ENCODE data around the gene CIC.
"Not testable (repeated sequence)": the region's sequence is repeated elsewhere in the genome, so short reads cannot be mapped to it uniquely, and the experiment has no call there.

The CIC gene

DNA sequence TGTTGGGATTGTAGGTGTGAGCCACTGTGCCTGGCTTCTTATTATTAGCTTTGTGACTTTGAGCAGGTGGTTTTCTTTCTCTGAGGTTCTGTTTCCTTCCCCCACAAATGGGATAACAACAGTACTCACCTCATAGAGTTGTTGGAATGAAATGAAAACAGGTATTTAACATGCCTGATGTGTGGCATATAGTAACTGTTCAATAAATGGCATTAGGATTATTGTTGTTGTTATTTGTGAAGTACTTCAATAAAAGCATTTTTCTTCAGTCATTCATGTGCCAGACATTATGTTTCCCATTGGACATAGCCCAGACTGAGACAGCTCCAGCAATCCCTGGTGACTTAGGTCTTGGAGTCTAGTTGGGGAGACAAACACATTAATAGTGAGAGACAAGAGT is 57.9 kb downstream of the CIC start:
- DNase-seq (ENCODE audit: low read depth, low spot score) = no peak
- Histone ChIP-seq H3K36me3 (ENCODE audit: control insufficient read depth, insufficient read depth, low read length) (no peaks in the 10 kb centered on the region), H3K9me3 (ENCODE audit: control insufficient read depth, insufficient read depth, low read length) (no peaks in the 10 kb centered on the region), H3K4me3 (ENCODE audit: low read length) (no peak overlapping the region), H3K27me3 (ENCODE audit: control insufficient read depth, insufficient read depth, low read length) (no peaks in the 10 kb centered on the region), H3K4me1 (ENCODE audit: control insufficient read depth, insufficient read depth, low read length) (no peaks in the 10 kb centered on the region), H3K27ac (ENCODE audit: low read length) (no peak overlapping the region)

DNA sequence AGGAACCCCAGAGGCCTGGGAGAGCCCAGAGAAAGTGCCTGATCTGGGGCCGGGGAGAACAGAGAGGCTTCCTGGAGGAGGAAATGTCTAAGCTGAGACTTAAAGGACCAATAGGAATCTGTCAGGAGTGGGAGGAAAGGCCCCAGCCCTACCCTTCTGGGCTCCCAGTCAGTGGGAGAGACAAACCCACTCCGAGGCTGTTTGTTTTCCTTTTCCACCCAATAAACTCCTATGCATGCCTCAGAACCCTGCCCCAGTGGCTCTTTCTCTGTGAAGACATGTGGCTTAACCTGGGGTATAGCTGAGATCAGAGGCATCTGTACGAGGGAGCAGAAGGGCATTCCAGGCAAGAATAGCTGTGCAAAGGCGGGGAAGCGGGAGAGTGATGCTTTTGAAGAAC is 58.3 kb downstream of the CIC start:
- Histone ChIP-seq H3K4me1 (ENCODE audit: control insufficient read depth, insufficient read depth, low read length) (no peaks in the 10 kb centered on the region), H3K36me3 (ENCODE audit: control insufficient read depth, insufficient read depth, low read length) (no peaks in the 10 kb centered on the region), H3K27me3 (ENCODE audit: control insufficient read depth, insufficient read depth, low read length) (no peaks in the 10 kb centered on the region), H3K27ac (ENCODE audit: low read length) (no peak overlapping the region), H3K9me3 (ENCODE audit: control insufficient read depth, insufficient read depth, low read length) (no peaks in the 10 kb centered on the region), H3K4me3 (ENCODE audit: low read length) (no peak overlapping the region)
- DNase-seq (ENCODE audit: low read depth, low spot score) = no peak
- no CpG with 5 or more reads among the region's 5 CpGs for WGBS (ENCODE audit: insufficient coverage, insufficient read length)

DNA sequence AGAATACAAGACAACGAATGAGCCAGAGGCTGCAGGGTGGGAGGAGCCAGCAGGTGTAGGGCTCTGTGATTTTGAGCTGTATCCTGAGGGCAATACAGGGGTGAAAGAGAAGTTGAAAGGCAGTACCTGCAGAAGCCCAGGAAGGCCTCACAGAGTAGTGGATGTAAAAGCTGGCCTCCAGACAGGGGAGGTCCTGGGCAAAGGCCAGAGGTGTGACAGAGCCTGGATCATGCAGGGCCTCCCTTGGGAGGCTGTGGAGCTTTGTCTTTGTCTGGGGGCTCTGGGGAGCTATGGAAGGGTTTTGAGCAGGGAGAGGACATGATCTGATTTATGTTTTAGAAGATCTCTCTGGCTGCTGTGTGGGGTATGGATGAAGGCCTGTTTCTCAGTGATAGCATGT is 59.1 kb downstream of the CIC start:
- Histone ChIP-seq H3K27me3 (ENCODE audit: control insufficient read depth, insufficient read depth, low read length) (no peaks in the 10 kb centered on the region), H3K4me3 (ENCODE audit: low read length) (no peak overlapping the region), H3K27ac (ENCODE audit: low read length) (no peak overlapping the region), H3K36me3 (ENCODE audit: control insufficient read depth, insufficient read depth, low read length) (no peaks in the 10 kb centered on the region), H3K4me1 (ENCODE audit: control insufficient read depth, insufficient read depth, low read length) (no peaks in the 10 kb centered on the region), H3K9me3 (ENCODE audit: control insufficient read depth, insufficient read depth, low read length) (no peaks in the 10 kb centered on the region)
- DNase-seq (ENCODE audit: low read depth, low spot score) = no peak
- WGBS (ENCODE audit: insufficient coverage, insufficient read length) = no CpG with 5 or more reads among the region's 1 CpG

DNA sequence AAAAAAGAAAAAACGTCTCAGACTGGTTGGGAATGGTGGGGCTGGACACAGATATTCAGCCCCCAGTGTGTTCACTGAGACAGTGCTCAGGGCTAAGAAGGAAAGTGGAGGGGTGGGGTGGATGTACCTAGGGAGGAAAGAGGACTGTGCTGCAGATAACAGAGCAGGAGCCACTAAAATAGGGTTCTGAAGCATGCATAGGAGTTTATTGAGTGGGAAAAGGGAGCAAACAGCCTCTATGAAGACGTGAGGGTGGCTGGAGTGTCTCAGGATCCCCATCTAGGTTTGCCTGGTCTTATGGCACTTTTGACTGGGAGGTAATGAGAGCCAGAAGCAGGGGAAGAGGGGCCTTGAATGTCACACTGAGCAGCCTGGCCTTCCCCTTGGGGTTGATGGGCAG is 59.8 kb downstream of the CIC start:
- DNase-seq (ENCODE audit: low read depth, low spot score) = no peak
- H3K9me3 ChIP-seq (ENCODE audit: control insufficient read depth, insufficient read depth, low read length) = no peaks in the 10 kb centered on the region
- no peak overlapping the region for H3K27ac ChIP-seq (ENCODE audit: low read length)
- H3K27me3 ChIP-seq (ENCODE audit: control insufficient read depth, insufficient read depth, low read length) = no peaks in the 10 kb centered on the region
- WGBS (ENCODE audit: insufficient coverage, insufficient read length) = no CpG with 5 or more reads among the region's 2 CpGs
- no peaks in the 10 kb centered on the region for H3K4me1 ChIP-seq (ENCODE audit: control insufficient read depth, insufficient read depth, low read length)
- H3K36me3 ChIP-seq (ENCODE audit: control insufficient read depth, insufficient read depth, low read length) = no peaks in the 10 kb centered on the region
- no peak overlapping the region for H3K4me3 ChIP-seq (ENCODE audit: low read length)

DNA sequence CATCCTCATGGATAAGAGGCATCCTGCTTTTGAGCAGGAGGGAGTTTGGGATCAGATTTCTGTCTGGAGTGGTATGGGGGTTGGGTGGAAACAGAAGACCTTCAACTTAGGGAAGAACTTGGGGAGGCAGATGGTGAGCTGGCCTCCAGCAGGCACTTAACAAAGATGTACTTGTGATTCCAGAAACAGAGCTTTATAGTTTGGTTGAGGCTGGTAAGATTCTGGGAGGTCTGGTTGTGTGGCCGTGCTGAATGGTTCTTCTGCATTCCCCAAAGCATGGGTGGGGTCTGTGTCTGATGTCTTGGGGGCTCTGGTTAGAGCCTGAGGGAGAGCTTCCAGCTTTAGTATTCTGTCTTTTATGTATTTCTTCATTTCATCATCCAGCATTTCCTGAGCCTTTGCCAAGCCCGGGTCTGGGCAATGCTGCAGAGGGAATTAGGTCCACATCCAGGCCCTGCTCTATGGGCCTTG is 61.2 kb downstream of the CIC start:
- Histone ChIP-seq H3K9me3 (ENCODE audit: control insufficient read depth, insufficient read depth, low read length) (no peaks in the 10 kb centered on the region), H3K4me1 (ENCODE audit: control insufficient read depth, insufficient read depth, low read length) (no peaks in the 10 kb centered on the region), H3K4me3 (ENCODE audit: low read length) (no peak overlapping the region), H3K36me3 (ENCODE audit: control insufficient read depth, insufficient read depth, low read length) (no peaks in the 10 kb centered on the region), H3K27ac (ENCODE audit: low read length) (no peak overlapping the region), H3K27me3 (ENCODE audit: control insufficient read depth, insufficient read depth, low read length) (no peaks in the 10 kb centered on the region)
- no CpG with 5 or more reads among the region's 2 CpGs for WGBS (ENCODE audit: insufficient coverage, insufficient read length)
- DNase-seq (ENCODE audit: low read depth, low spot score) = no peak

DNA sequence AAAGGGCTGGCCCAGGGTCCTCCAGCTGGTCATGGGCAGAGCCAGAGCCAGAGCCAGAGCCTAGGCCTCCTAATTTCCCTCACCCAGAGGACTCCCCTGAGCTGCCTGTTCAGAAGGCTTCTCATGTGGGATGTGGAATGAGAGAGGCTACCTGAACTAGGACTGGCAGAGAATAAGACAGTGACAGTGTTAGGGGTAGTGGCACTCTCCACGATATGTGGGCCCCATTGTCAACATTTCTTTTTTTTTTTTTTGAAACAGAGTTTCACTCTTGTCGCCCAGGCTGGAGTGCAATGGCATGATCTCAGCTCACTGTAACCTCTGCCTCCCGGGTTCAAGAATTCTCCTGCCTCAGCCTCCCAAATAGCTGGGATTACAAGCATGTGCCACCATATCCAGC is 62.3 kb downstream of the CIC start:
- H3K4me3 ChIP-seq (ENCODE audit: low read length); H3K9me3 ChIP-seq (ENCODE audit: control insufficient read depth, insufficient read depth, low read length); H3K27ac ChIP-seq (ENCODE audit: low read length); H3K36me3 ChIP-seq (ENCODE audit: control insufficient read depth, insufficient read depth, low read length); DNase-seq (ENCODE audit: low read depth, low spot score); H3K27me3 ChIP-seq (ENCODE audit: control insufficient read depth, insufficient read depth, low read length); H3K4me1 ChIP-seq (ENCODE audit: control insufficient read depth, insufficient read depth, low read length): not testable (repeated sequence)
- WGBS (ENCODE audit: insufficient coverage, insufficient read length) = no CpG with 5 or more reads among the region's 3 CpGs

DNA sequence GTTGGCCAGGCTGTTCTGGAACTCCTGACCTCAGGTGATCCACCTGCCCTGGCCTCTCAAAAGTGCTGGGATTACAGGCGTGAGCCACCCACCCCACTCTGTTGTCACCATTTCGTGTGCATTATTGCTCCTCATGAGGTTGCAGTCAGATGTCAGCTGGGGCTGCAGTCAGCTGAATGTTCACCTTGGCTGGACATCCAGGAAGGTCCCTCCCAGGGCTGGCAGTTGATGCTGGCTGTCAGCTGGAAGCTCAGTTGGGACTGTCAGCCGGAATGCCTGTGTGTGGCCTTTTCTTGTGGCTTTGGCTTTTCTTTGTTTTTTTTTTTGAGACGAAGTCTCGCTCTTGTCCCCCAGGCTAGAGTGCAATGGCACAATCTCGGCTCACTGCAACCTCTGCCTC is 63.0 kb downstream of the CIC start:
- no peak overlapping the region for H3K4me3 ChIP-seq (ENCODE audit: low read length)
- no peaks in the 10 kb centered on the region for H3K9me3 ChIP-seq (ENCODE audit: control insufficient read depth, insufficient read depth, low read length)
- no peak for DNase-seq (ENCODE audit: low read depth, low spot score)
- H3K27ac ChIP-seq (ENCODE audit: low read length) = no peak overlapping the region
- WGBS (ENCODE audit: insufficient coverage, insufficient read length) = no CpG with 5 or more reads among the region's 6 CpGs
- no peaks in the 10 kb centered on the region for H3K4me1 ChIP-seq (ENCODE audit: control insufficient read depth, insufficient read depth, low read length)
- no peaks in the 10 kb centered on the region for H3K36me3 ChIP-seq (ENCODE audit: control insufficient read depth, insufficient read depth, low read length)
- H3K27me3 ChIP-seq (ENCODE audit: control insufficient read depth, insufficient read depth, low read length) = no peaks in the 10 kb centered on the region

DNA sequence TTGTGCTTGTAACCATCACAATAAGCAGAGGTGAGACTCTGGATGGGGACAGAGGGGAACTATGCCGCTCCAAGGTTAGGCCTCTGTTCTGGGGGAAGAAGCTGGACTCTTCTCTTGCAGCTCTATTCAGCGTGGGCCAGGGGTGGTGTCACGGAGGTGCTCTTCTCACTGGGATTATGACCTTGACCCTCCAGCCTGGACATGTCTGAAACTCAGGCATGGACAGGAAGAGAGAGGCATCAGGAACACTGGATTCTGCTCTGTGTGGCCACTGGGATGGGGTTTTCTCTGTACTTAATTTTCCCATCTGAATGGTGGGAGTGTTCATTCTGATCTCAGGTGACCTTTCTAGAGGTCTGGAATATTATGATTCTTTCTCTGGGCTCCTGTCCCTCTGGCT is 64.0 kb downstream of the CIC start:
- no peak for DNase-seq (ENCODE audit: low read depth, low spot score)
- Histone ChIP-seq H3K36me3 (ENCODE audit: control insufficient read depth, insufficient read depth, low read length) (no peaks in the 10 kb centered on the region), H3K27ac (ENCODE audit: low read length) (no peak overlapping the region), H3K4me1 (ENCODE audit: control insufficient read depth, insufficient read depth, low read length) (no peaks in the 10 kb centered on the region), H3K9me3 (ENCODE audit: control insufficient read depth, insufficient read depth, low read length) (no peaks in the 10 kb centered on the region), H3K4me3 (ENCODE audit: low read length) (no peak overlapping the region), H3K27me3 (ENCODE audit: control insufficient read depth, insufficient read depth, low read length) (no peaks in the 10 kb centered on the region)
- WGBS (ENCODE audit: insufficient coverage, insufficient read length) = no CpG with 5 or more reads among the region's 3 CpGs

DNA sequence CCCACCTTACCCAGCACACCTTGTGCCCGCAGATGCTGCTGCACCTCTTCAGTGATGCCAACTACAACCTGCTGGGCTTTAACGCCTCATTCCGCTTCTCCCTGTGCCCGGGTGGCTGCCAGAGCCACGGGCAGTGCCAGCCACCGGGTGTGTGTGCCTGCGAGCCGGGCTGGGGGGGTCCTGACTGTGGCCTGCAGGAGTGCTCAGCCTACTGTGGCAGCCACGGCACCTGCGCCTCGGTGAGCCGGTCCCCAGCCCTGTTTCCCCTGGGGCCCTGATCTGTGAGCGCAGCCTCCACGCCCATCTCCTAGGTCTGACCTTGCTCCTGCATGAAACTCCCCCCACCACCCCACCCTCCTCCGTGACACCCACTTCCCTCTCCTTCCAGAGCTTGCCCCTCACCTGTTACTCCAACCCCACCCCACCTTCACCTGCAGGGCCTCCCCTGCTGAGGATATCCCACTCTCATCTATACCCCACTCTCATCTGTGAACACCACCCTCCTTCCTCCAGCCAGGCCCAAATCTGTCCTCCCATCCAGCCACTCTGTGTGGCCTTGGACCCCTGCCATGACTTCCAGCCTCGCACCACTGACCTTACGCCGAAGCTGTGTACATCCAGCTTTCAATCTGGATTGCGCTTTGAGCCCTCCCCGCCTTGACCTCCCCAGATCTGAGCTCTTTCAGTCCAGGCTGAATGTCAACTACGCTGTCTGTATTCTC is 65.1 kb downstream of the CIC start:
- Histone ChIP-seq H3K27ac (ENCODE audit: low read length) (no peak overlapping the region), H3K4me1 (ENCODE audit: control insufficient read depth, insufficient read depth, low read length) (no peaks in the 10 kb centered on the region), H3K27me3 (ENCODE audit: control insufficient read depth, insufficient read depth, low read length) (no peaks in the 10 kb centered on the region), H3K36me3 (ENCODE audit: control insufficient read depth, insufficient read depth, low read length) (no peaks in the 10 kb centered on the region), H3K4me3 (ENCODE audit: low read length) (no peak overlapping the region), H3K9me3 (ENCODE audit: control insufficient read depth, insufficient read depth, low read length) (no peaks in the 10 kb centered on the region)
- DNase-seq (ENCODE audit: low read depth, low spot score) = no peak
- no CpG with 5 or more reads among the region's 21 CpGs for WGBS (ENCODE audit: insufficient coverage, insufficient read length)

DNA sequence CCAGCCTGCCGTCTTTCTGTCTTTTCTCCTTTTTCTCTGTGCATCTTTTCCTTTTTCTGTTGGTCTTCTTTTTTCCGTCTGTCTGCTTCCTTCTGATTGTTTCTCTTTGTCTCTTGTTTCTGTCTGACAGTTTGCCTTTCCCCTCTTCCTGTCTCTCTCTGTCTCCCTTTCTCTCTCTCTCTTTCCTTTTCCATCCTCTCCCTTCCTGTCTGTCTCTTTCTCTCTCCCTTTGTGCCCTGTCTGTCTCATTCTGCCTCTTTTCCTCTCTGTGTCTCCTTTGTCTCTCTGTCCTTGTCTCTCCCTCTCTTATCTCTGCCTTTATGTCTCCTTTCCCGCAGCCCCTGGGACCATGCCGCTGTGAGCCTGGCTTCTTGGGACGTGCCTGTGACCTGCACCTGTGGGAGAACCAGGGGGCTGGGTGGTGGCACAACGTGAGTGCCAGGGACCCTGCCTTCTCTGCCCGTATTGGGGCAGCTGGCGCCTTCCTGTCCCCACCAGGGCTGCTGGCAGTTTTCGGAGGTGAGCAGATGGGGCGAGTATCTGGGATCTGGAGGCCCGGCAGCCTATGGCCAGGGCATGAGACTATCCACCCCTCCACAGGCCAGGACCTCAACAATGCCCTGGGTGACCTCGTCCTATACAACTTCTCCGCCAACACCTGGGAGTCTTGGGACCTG is 65.8 kb downstream of the CIC start:
- no peak overlapping the region for H3K27ac ChIP-seq (ENCODE audit: low read length)
- no peak for DNase-seq (ENCODE audit: low read depth, low spot score)
- H3K36me3 ChIP-seq (ENCODE audit: control insufficient read depth, insufficient read depth, low read length) = no peaks in the 10 kb centered on the region
- H3K9me3 ChIP-seq (ENCODE audit: control insufficient read depth, insufficient read depth, low read length) = no peaks in the 10 kb centered on the region
- no peak overlapping the region for H3K4me3 ChIP-seq (ENCODE audit: low read length)
- no peaks in the 10 kb centered on the region for H3K4me1 ChIP-seq (ENCODE audit: control insufficient read depth, insufficient read depth, low read length)
- WGBS (ENCODE audit: insufficient coverage, insufficient read length) = no CpG with 5 or more reads among the region's 13 CpGs
- H3K27me3 ChIP-seq (ENCODE audit: control insufficient read depth, insufficient read depth, low read length) = no peaks in the 10 kb centered on the region

DNA sequence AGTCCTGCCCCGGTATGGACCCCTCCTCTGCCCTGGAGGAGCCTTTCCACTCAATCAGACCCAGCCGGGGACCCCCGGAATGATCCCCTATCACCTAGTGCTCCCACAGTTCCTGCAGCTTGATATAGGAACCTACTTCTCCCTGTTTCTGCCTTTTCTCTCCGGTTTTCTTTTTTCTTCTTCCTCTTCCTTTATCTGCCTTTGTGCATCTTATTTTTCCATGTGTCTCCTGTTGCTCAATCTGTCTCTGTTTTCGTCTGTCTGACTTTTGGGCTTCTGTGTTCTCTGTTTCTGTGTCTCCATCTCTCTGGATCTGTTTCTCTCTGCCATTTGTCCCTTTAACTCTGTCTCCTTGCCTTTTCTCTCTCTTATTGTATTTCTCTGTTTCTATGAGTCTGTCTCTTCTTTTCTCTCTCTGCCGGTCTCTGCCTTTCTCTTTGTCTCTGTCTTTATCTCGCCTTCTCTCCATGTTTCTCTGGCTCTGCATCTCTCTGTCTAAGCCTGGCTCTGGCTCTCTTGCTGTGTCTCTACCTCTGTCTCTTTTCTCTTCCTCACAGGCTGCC is 66.4 kb downstream of the CIC start:
- H3K27me3 ChIP-seq (ENCODE audit: control insufficient read depth, insufficient read depth, low read length) = no peaks in the 10 kb centered on the region
- no peak for DNase-seq (ENCODE audit: low read depth, low spot score)
- H3K36me3 ChIP-seq (ENCODE audit: control insufficient read depth, insufficient read depth, low read length) = no peaks in the 10 kb centered on the region
- H3K4me3 ChIP-seq (ENCODE audit: low read length) = no peak overlapping the region
- no peaks in the 10 kb centered on the region for H3K4me1 ChIP-seq (ENCODE audit: control insufficient read depth, insufficient read depth, low read length)
- no peaks in the 10 kb centered on the region for H3K9me3 ChIP-seq (ENCODE audit: control insufficient read depth, insufficient read depth, low read length)
- WGBS (ENCODE audit: insufficient coverage, insufficient read length) = no CpG with 5 or more reads among the region's 7 CpGs
- no peak overlapping the region for H3K27ac ChIP-seq (ENCODE audit: low read length)

Data from iPS DF 6.9 (cell line).